HG02763 (cell line): ENCODE data around the gene SCN7A.
"Not testable (repeated sequence)": the region's sequence is repeated elsewhere in the genome, so short reads cannot be mapped to it uniquely, and the experiment has no call there.

Source experiments
- ATAC-seq: cut with Tn5 transposase; IDR thresholded peaks from one replicate; pipeline ENCODE4 v1.9.1; 2021; ENCODE audit warnings: mild to moderate bottlenecking, moderate library complexity; ENCODE audit not compliant: unreplicated experiment

SCN7A gene

GRCh38 chr2:166361351-166362153 lies 132.5 kb downstream of the SCN7A start:
- peak; percentile 50 for ATAC-seq

GRCh38 chr2:166360906-166361305 lies 133.1 kb downstream of the SCN7A start:
- ATAC-seq = no peak

- no peak for ATAC-seq
These were observed 133.6 kb downstream of the SCN7A start for GRCh38 chr2:166360426-166360825.

GRCh38 chr2:166357950-166358321 lies 136.1 kb downstream of the SCN7A start:
- ATAC-seq = not testable (repeated sequence)

- no peak for ATAC-seq
These were observed 136.7 kb downstream of the SCN7A start for GRCh38 chr2:166357068-166357949.
